G401 (cell line): ENCODE measurements around the gene RNF11. TPM values are rescaled to one million over a fixed set of nuclear protein-coding genes. Genes with fewer than 3 reads are reported as not detected.

Experiments used
- total RNA-seq: library from RNA; depleted of rRNA; stranded (reverse); fragments of >200 nt; shearing (Covaris generic); gene quantifications from 2 replicates; pipeline ENCODE4 v1.2.3, GENCODE V29; 2014; rRNA removed

RNF11 gene
- total RNA-seq, 1 experiment from 2014 or later, result 83.7 TPM

Other genes with a start within 250 kb of the RNF11 start
- gene C1orf185, start 134.0 kb upstream of the RNF11 start, total RNA-seq, result not detected in 2 replicates
- gene TTC39A, start 94.3 kb downstream of the RNF11 start, total RNA-seq, result 20.3 and 37.4 TPM in 2 replicates